ENCODE measurements around the gene ZFAND3. TPM values are rescaled to one million over a fixed set of nuclear protein-coding genes. Genes with fewer than 3 reads are reported as not detected.
A peak's percentile ranks its signal among the peaks of the same experiment; 100 is the strongest.

ZFAND3 gene
- total RNA-seq, 1 experiment from 2014 or later = 22.2 TPM

DNA sequence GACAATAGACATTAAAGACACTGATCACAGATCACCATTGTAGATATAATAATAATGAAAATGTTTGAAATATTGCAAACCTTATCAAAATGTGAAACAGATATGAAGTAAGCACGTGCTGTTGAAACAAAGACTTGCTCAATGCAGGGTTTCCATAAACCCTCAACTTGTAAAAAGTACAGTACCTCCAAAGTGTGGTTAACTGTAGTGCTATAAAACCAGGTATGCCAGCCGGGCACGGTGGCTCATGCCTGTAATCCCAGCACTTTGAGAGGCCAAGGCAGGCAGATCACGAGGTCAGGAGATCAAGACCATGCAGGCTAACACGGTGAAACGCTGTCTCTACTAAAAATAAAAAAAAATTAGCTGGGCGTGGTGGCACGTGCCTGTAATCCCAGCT lies 96.6 kb downstream of the ZFAND3 start:
- no peak for TF ChIP-seq EZH2 (IDR thresholded peaks at IDR 0.05; ENCODE audit: low read length, unreplicated experiment)
- no peak for TF ChIP-seq EZH2phosphoT487 (IDR thresholded peaks at IDR 0.05; ENCODE audit: borderline replicate concordance, low read length)
- TF ChIP-seq, protein P1, sequence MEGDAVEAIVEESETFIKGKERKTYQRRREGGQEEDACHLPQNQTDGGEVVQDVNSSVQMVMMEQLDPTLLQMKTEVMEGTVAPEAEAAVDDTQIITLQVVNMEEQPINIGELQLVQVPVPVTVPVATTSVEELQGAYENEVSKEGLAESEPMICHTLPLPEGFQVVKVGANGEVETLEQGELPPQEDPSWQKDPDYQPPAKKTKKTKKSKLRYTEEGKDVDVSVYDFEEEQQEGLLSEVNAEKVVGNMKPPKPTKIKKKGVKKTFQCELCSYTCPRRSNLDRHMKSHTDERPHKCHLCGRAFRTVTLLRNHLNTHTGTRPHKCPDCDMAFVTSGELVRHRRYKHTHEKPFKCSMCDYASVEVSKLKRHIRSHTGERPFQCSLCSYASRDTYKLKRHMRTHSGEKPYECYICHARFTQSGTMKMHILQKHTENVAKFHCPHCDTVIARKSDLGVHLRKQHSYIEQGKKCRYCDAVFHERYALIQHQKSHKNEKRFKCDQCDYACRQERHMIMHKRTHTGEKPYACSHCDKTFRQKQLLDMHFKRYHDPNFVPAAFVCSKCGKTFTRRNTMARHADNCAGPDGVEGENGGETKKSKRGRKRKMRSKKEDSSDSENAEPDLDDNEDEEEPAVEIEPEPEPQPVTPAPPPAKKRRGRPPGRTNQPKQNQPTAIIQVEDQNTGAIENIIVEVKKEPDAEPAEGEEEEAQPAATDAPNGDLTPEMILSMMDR (conservative IDR thresholded peaks at IDR 0.05; ENCODE audit: low read depth, low read length) = no peak
- no peak overlapping the region for H3K27ac ChIP-seq (ENCODE audit: low read length)
- no peak overlapping the region for H3K9ac ChIP-seq (ENCODE audit: low read length)
- H2AFZ ChIP-seq (ENCODE audit: low read length) = no peak overlapping the region
- H3K36me3 ChIP-seq (ENCODE audit: low read depth, low read length) = no peaks in the 10 kb centered on the region
- POLR2A ChIA-PET (ENCODE audit: unreplicated experiment) = no interaction called here
- H3K4me2 ChIP-seq (ENCODE audit: low read length) = no peak overlapping the region
- H3K4me1 ChIP-seq (ENCODE audit: insufficient read depth, low read length) = peaks cover 28% of the 10 kb centered on the region
- no peaks in the 10 kb centered on the region for H3F3A ChIP-seq (ENCODE audit: low read length, unreplicated experiment)
- intact Hi-C loops (cut with micrococcal nuclease) = no loop called here
- no TSS peak for BruUV-seq (replicated peaks)
- H3K27me3 ChIP-seq (ENCODE audit: low read length) = no peaks in the 10 kb centered on the region
- no peaks in the 10 kb centered on the region for H3K9me3 ChIP-seq (ENCODE audit: low read length)
- DNase-seq (no peak), ATAC-seq (no peak)
- CTCF ChIA-PET = no interaction called here
- no peaks in the 10 kb centered on the region for H3K9me2 ChIP-seq (replicated peaks; ENCODE audit: low read length)
- H3K79me2 ChIP-seq (ENCODE audit: low read length) = peaks cover 84% of the 10 kb centered on the region
- peaks cover 29% of the 10 kb centered on the region; the same call in 1 of the 2 replicates for H4K20me1 ChIP-seq (ENCODE audit: low read length)
- H3K4me3 ChIP-seq (ENCODE audit: low read length) = no peak overlapping the region

DNA sequence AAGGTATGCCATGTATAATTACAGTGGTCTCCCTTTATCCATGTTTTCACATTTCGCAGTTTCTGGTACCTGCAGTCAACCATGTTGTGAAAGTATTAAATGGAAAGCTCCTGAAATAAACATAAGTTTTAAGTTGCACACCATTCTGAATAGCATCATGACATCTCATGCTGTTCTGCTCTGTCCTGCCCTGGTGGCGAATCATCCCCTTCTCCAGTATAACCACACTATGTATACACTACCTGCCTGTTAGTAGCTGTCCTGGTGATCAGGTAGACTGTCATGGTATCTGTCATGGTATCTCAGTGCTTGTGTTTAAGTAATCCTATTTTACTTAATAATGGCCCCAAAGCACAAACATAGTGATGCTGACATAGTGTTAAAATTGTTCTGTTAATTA lies 97.1 kb downstream of the ZFAND3 start:
- ATAC-seq (peak; percentile 26; the same call in 1 of the 2 replicates), DNase-seq (no peak)
- TF ChIP-seq EZH2 (IDR thresholded peaks at IDR 0.05; ENCODE audit: low read length, unreplicated experiment) (no peak), EZH2phosphoT487 (IDR thresholded peaks at IDR 0.05; ENCODE audit: borderline replicate concordance, low read length) (no peak)
- TF ChIP-seq, protein P1 (conservative IDR thresholded peaks at IDR 0.05; ENCODE audit: low read depth, low read length) = no peak
- no peak overlapping the region for H3K27ac ChIP-seq (ENCODE audit: low read length)
- H3K36me3 ChIP-seq (ENCODE audit: low read depth, low read length) = no peaks in the 10 kb centered on the region
- no peaks in the 10 kb centered on the region for H3K27me3 ChIP-seq (ENCODE audit: low read length)
- H3K4me1 ChIP-seq (ENCODE audit: insufficient read depth, low read length) = peaks cover 30% of the 10 kb centered on the region
- H3K9me3 ChIP-seq (ENCODE audit: low read length) = no peaks in the 10 kb centered on the region
- H3K4me3 ChIP-seq (ENCODE audit: low read length) = no peak overlapping the region
- peaks cover 24% of the 10 kb centered on the region; the same call in 1 of the 2 replicates for H4K20me1 ChIP-seq (ENCODE audit: low read length)
- no peaks in the 10 kb centered on the region for H3F3A ChIP-seq (ENCODE audit: low read length, unreplicated experiment)
- no peaks in the 10 kb centered on the region for H3K9me2 ChIP-seq (replicated peaks; ENCODE audit: low read length)
- H3K79me2 ChIP-seq (ENCODE audit: low read length) = peaks cover 84% of the 10 kb centered on the region
- no peak overlapping the region for H3K9ac ChIP-seq (ENCODE audit: low read length)
- ChIA-PET CTCF (interaction anchor here (1.1 kb wide), 1 partner anchor 109 kb away, joined by 3 read pairs; no protein-coding TSS in a partner anchor), POLR2A (ENCODE audit: unreplicated experiment) (no interaction called here)
- intact Hi-C loops (cut with micrococcal nuclease) = no loop called here
- H2AFZ ChIP-seq (ENCODE audit: low read length) = no peak overlapping the region
- no TSS peak for BruUV-seq (replicated peaks)
- H3K4me2 ChIP-seq (ENCODE audit: low read length) = no peak overlapping the region

DNA sequence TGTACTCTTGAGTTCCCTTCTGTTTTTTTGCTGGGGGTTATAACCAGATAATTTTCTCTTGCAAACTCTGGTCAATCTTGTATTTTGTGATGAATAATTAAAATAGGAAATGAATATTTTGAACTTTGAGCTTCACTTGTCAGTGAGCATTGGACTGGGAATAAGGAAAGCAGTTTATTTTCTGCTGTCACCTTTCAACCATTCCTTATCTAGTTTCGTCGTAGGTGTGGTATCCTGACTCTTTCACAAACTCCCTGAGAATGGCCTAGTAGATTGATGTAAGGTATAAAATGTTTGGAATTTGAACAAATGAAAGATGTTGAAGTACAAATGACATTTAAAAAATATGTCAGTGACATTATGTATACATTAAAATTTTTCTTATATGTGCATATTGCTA lies 98.0 kb downstream of the ZFAND3 start:
- H4K20me1 ChIP-seq (ENCODE audit: low read length) = peaks cover 25% of the 10 kb centered on the region; the same call in 1 of the 2 replicates
- H3K4me3 ChIP-seq (ENCODE audit: low read length) = no peak overlapping the region
- H3K9me2 ChIP-seq (replicated peaks; ENCODE audit: low read length) = no peaks in the 10 kb centered on the region
- H3K27me3 ChIP-seq (ENCODE audit: low read length) = no peaks in the 10 kb centered on the region
- H3K79me2 ChIP-seq (ENCODE audit: low read length) = peaks cover 84% of the 10 kb centered on the region
- H3K27ac ChIP-seq (ENCODE audit: low read length) = no peak overlapping the region
- no peak overlapping the region for H3K4me2 ChIP-seq (ENCODE audit: low read length)
- CTCF ChIA-PET = interaction anchor here (1.1 kb wide), 1 partner anchor 108 kb away, joined by 3 read pairs; no protein-coding TSS in a partner anchor
- intact Hi-C loops (cut with micrococcal nuclease) = no loop called here
- no peaks in the 10 kb centered on the region for H3K9me3 ChIP-seq (ENCODE audit: low read length)
- ATAC-seq (no peak), DNase-seq (no peak)
- H3F3A ChIP-seq (ENCODE audit: low read length, unreplicated experiment) = no peaks in the 10 kb centered on the region
- BruUV-seq (replicated peaks) = no TSS peak
- no peak overlapping the region for H2AFZ ChIP-seq (ENCODE audit: low read length)
- H3K9ac ChIP-seq (ENCODE audit: low read length) = no peak overlapping the region
- POLR2A ChIA-PET (ENCODE audit: unreplicated experiment) = no interaction called here
- peaks cover 30% of the 10 kb centered on the region for H3K4me1 ChIP-seq (ENCODE audit: insufficient read depth, low read length)
- TF ChIP-seq EZH2phosphoT487 (IDR thresholded peaks at IDR 0.05; ENCODE audit: borderline replicate concordance, low read length) = no peak
- TF ChIP-seq, protein P1 (conservative IDR thresholded peaks at IDR 0.05; ENCODE audit: low read depth, low read length) = no peak
- H3K36me3 ChIP-seq (ENCODE audit: low read depth, low read length) = no peaks in the 10 kb centered on the region

All from PC-3 (cell line).